HCT116 (cell line): Measurements from ENCODE around the gene PRSS21. TPM values are rescaled to one million over a fixed set of nuclear protein-coding genes. Genes with fewer than 3 reads are reported as not detected.
A peak's percentile ranks its signal among the peaks of the same experiment; 100 is the strongest.

Experiments used
- ATAC-seq: fragments of 200-7000 bp; cut with Tn5 transposase; 2 replicates; pipeline ENCODE4 v1.9.1; 2020; ENCODE audit warnings: mild to moderate bottlenecking, moderate library complexity
- BruUV-seq: library from RNA; stranded (reverse); fragments of 400-500 nt; replicated peaks from 2 replicates; lab custom pipeline; 2021; lab: Mats Ljungman, UMichigan
- CTCF ChIA-PET: fragments of 300-600 bp; sonication (Branson Sonifier 250); formaldehyde crosslinking; loops from one replicate; lab custom pipeline; 2021; ENCODE audit warnings: antibody characterized with exemption; lab: Charles Lee
- POLR2A ChIA-PET: fragments of 300-600, 350-600 bp; sonication (Branson Sonifier 250); formaldehyde crosslinking; loops from one replicate; lab custom pipeline; 2021; ENCODE audit warnings: antibody characterized with exemption; lab: Charles Lee
- RAD21 ChIA-PET, 2 experiments: fragments of 300-600 bp; sonication (Branson Sonifier 250); formaldehyde crosslinking; loops; one replicate each; lab custom pipeline; 2023; ENCODE audit warnings: low total read pairs in 2 of 2; ENCODE audit not compliant: uncharacterized antibody in 2 of 2, unreplicated experiment in 2 of 2, low non-redundant PET in 1 of 2; lab: Charles Lee
- DNase-seq: peaks from one replicate; pipeline ENCODE4 v3.0.0-alpha.2; 2010; ENCODE audit warnings: low read depth, low spot score
- H2AFZ ChIP-seq: fragments of 200-600 bp; shearing (Covaris generic), sonication (generic); 2 replicates; pipeline ENCODE4 v1.6.1; 2017; ENCODE audit warnings: low read depth, mixed run types, mixed read lengths, antibody characterized with exemption, low read length; ENCODE audit not compliant: poor library complexity, severe bottlenecking
- H3K27ac ChIP-seq: 2 replicates; pipeline ENCODE4 v1.5.1; 2012; ENCODE audit warnings: low read depth, low read length
- H3K27me3 ChIP-seq: fragments of 200-600 bp; sonication (generic); 2 replicates; pipeline ENCODE4 v1.6.1; 2016; ENCODE audit warnings: mixed run types, low read length, mixed read lengths; ENCODE audit not compliant: insufficient read depth
- H3K36me3 ChIP-seq, 2 experiments: fragments of 200-500 bp in 1 of 2; fragments of 200-600 bp in 1 of 2; sonication (Bioruptor generic) in 1 of 2; sonication (generic) in 1 of 2; 2 replicates each; pipeline versions ENCODE4 v1.5.1 to v1.6.1; 2014 to 2016; ENCODE audit warnings: low read length in 2 of 2, inconsistent platforms in 1 of 2, mixed read lengths in 1 of 2, mixed run types in 1 of 2; ENCODE audit not compliant: insufficient read depth in 2 of 2, control insufficient read depth in 1 of 2
- H3K4me1 ChIP-seq, 2 experiments: fragments of 200-600 bp in 1 of 2; sonication (generic) in 1 of 2; 2 replicates each; pipeline versions ENCODE4 v1.5.1 to v1.6.1; 2012 to 2017; ENCODE audit warnings: low read length in 2 of 2, inconsistent platforms in 1 of 2, mild to moderate bottlenecking in 1 of 2, mixed read lengths in 1 of 2, mixed run types in 1 of 2, moderate library complexity in 1 of 2; ENCODE audit not compliant: insufficient read depth in 2 of 2, control insufficient read depth in 1 of 2
- H3K4me2 ChIP-seq: fragments of 200-600 bp; sonication (generic); 2 replicates; pipeline ENCODE4 v1.6.1; 2017; ENCODE audit warnings: mixed run types, low read length, mixed read lengths
- H3K4me3 ChIP-seq, 2 experiments: fragments of 200-600 bp in 1 of 2; sonication (generic) in 1 of 2; replicated peaks in 1 of 2; 2 replicates each; pipeline ENCODE4 v1.5.1; 2011 to 2016; ENCODE audit warnings: low read length in 2 of 2, control low read depth in 1 of 2, low read depth in 1 of 2, mild to moderate bottlenecking in 1 of 2, mixed read lengths in 1 of 2, mixed run types in 1 of 2
- H3K79me2 ChIP-seq: fragments of 200-600 bp; sonication (generic); 2 replicates; pipeline ENCODE4 v1.6.1; 2017; ENCODE audit warnings: mild to moderate bottlenecking, mixed run types, low read length, moderate library complexity, mixed read lengths; ENCODE audit not compliant: insufficient read depth
- H3K9ac ChIP-seq: fragments of 200-600 bp; sonication (generic); 2 replicates; pipeline ENCODE4 v1.6.1; 2016; ENCODE audit warnings: low read length, mixed read lengths
- H3K9me2 ChIP-seq: fragments of 200-600 bp; sonication (generic), shearing (Covaris generic); 2 replicates; pipeline ENCODE4 v1.6.1; 2017; ENCODE audit warnings: mixed run types, mild to moderate bottlenecking, moderate library complexity; ENCODE audit not compliant: insufficient read depth
- H3K9me3 ChIP-seq, 2 experiments: fragments of 200-500 bp in 1 of 2; fragments of 200-600 bp in 1 of 2; sonication (Bioruptor generic) in 1 of 2; sonication (generic) in 1 of 2; 2 replicates each; pipeline ENCODE4 v1.6.1; 2014 to 2017; ENCODE audit warnings: low read length in 2 of 2, mixed read lengths in 2 of 2, inconsistent platforms in 1 of 2, low read depth in 1 of 2, mild to moderate bottlenecking in 1 of 2, mixed run types in 1 of 2, moderate library complexity in 1 of 2; ENCODE audit not compliant: control insufficient read depth in 1 of 2, insufficient read depth in 1 of 2
- H4K20me1 ChIP-seq: fragments of 200-600 bp; sonication (generic), shearing (Covaris generic); 2 replicates; pipeline ENCODE4 v1.6.1; 2017; ENCODE audit warnings: mixed run types, mild to moderate bottlenecking, moderate library complexity; ENCODE audit not compliant: insufficient read depth
- CTCF ChIP-seq, 3 experiments: fragments of 200-600 bp in 1 of 3; sonication (generic) in 1 of 3; IDR thresholded peaks in 2 of 3; conservative IDR thresholded peaks in 1 of 3; 2 replicates each; pipeline ENCODE4 v1.5.1; 2012 to 2017; ENCODE audit warnings: low read depth in 2 of 3, low read length in 2 of 3, antibody characterized with exemption in 1 of 3, borderline replicate concordance in 1 of 3, control low read depth in 1 of 3, mild to moderate bottlenecking in 1 of 3, mixed read lengths in 1 of 3, mixed run types in 1 of 3, moderate library complexity in 1 of 3; ENCODE audit not compliant: insufficient read depth in 1 of 3
- ELF1 ChIP-seq: IDR thresholded peaks from 2 replicates; pipeline ENCODE4 v1.6.1; 2012; ENCODE audit warnings: low read depth, borderline replicate concordance
- EZH2 ChIP-seq: fragments of 200-600 bp; sonication (generic); IDR thresholded peaks from 2 replicates; pipeline ENCODE4 v1.6.1; 2017; ENCODE audit warnings: antibody characterized with exemption, mixed run types
- EZH2phosphoT487 ChIP-seq: fragments of 200-600 bp; IDR thresholded peaks from 2 replicates; pipeline ENCODE4 v1.6.1; 2018; ENCODE audit warnings: antibody characterized with exemption, borderline replicate concordance
- SIN3A ChIP-seq: IDR thresholded peaks from 2 replicates; pipeline ENCODE4 v1.6.1; 2012; ENCODE audit warnings: low read depth
- SRF ChIP-seq: IDR thresholded peaks from 2 replicates; pipeline ENCODE4 v1.6.1; 2012; ENCODE audit warnings: low read depth
- ZFX ChIP-seq: fragments of 450-650 bp; IDR thresholded peaks from 2 replicates; pipeline ENCODE4 v1.6.1; 2017
- intact Hi-C: fragments of 100-400 bp; cut with micrococcal nuclease; formaldehyde crosslinking; loops from 2 replicates; pipeline ENCODE4 v1.10.0; 2022
- total RNA-seq: library from RNA; stranded (reverse); gene quantifications from one replicate; pipeline ENCODE4 v1.2.1, GENCODE V29; 2021; ENCODE audit not compliant: unreplicated experiment
- TF ChIP-seq, protein P1 (sequence below): IDR thresholded peaks from 2 replicates; pipeline ENCODE4 v1.6.1; 2011; ENCODE audit warnings: mild to moderate bottlenecking, low read length, moderate library complexity; ENCODE audit not compliant: insufficient replicate concordance; ENCODE audit errors: extremely low read depth

Gene PRSS21
- total RNA-seq, 1 experiment from 2014 or later, result 0.39 TPM

- Histone ChIP-seq H3K4me1 (peaks cover 4 to 8% of the 10 kb centered on the region in 2 experiments; a peak in 3 of 4 replicates), H3K4me3 (no peak overlapping the region), H3K9ac (no peak overlapping the region), H3K4me2 (no peak overlapping the region), H3K9me3 (no peaks in the 10 kb centered on the region), H3K36me3 (no peaks in the 10 kb centered on the region), H2AFZ (no peak overlapping the region), H3K27ac (no peak overlapping the region; the same call in 1 of the 2 replicates), H4K20me1 (no peaks in the 10 kb centered on the region), H3K79me2 (no peaks in the 10 kb centered on the region), H3K9me2 (no peaks in the 10 kb centered on the region), H3K27me3 (no peaks in the 10 kb centered on the region)
- intact Hi-C loops, result no loop called here
- TF ChIP-seq EZH2 (no peak), CTCF (IDR thresholded peaks at IDR 0.05 in 2 of 3, conservative IDR thresholded peaks at IDR 0.05 in 1 of 3; ENCODE audit: borderline replicate concordance in 1 of 3, insufficient read depth in 1 of 3, low read depth in 2 of 3, low read length in 2 of 3) (peak in 2 of 3 experiments; percentile 43 to 52; a peak in 4 of 6 replicates)
- CTCF ChIA-PET, result no interaction called here
- no peak for DNase-seq
- RAD21 ChIA-PET, result no interaction called here
- POLR2A ChIA-PET, result interaction anchor here (0.7 kb wide), 1 partner anchor 33 kb away, joined by 3 read pairs; the partner anchor contains the start of gene SRRM2
- peak; percentile 68 for ATAC-seq
- BruUV-seq, result no TSS peak
Observed at GRCh38 chr16:2785101-2785991, 31.7 kb upstream of the PRSS21 start.

- Histone ChIP-seq H2AFZ (no peak overlapping the region), H3K4me2 (no peak overlapping the region), H3K4me1 (peaks cover 4 to 8% of the 10 kb centered on the region in 2 experiments; a peak in 3 of 4 replicates)
- TF ChIP-seq, protein P1, sequence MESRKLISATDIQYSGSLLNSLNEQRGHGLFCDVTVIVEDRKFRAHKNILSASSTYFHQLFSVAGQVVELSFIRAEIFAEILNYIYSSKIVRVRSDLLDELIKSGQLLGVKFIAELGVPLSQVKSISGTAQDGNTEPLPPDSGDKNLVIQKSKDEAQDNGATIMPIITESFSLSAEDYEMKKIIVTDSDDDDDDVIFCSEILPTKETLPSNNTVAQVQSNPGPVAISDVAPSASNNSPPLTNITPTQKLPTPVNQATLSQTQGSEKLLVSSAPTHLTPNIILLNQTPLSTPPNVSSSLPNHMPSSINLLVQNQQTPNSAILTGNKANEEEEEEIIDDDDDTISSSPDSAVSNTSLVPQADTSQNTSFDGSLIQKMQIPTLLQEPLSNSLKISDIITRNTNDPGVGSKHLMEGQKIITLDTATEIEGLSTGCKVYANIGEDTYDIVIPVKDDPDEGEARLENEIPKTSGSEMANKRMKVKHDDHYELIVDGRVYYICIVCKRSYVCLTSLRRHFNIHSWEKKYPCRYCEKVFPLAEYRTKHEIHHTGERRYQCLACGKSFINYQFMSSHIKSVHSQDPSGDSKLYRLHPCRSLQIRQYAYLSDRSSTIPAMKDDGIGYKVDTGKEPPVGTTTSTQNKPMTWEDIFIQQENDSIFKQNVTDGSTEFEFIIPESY, result no peak
- TF ChIP-seq ELF1 (no peak), ZFX (no peak), SIN3A (no peak), SRF (no peak), EZH2phosphoT487 (no peak)
Observed at GRCh38 chr16:2786061-2786825, 30.8 kb upstream of the PRSS21 start.

More at GRCh38 chr16:2786061-2786825, 30.8 kb upstream of the PRSS21 start:
- DNase-seq (no peak), ATAC-seq (peak; percentile 20; the same call in 1 of the 2 replicates)
- Histone ChIP-seq H4K20me1 (no peaks in the 10 kb centered on the region), H3K27me3 (no peaks in the 10 kb centered on the region), H3K9ac (no peak overlapping the region), H3K27ac (peak overlapping the region; percentile 22; the same call in 1 of the 2 replicates), H3K36me3 (no peaks in the 10 kb centered on the region), H3K9me3 (no peaks in the 10 kb centered on the region), H3K9me2 (no peaks in the 10 kb centered on the region), H3K79me2 (no peaks in the 10 kb centered on the region), H3K4me3 (no peak overlapping the region)
- intact Hi-C loops, result no loop called here
- ChIA-PET CTCF (no interaction called here), POLR2A (no interaction called here), RAD21 (no interaction called here)
- BruUV-seq, result no TSS peak
